Measurements from ENCODE around the gene IRF2.

Gene IRF2

GRCh38 chr4:184473499-184474262 is 669 bp downstream of the IRF2 start:
- no peak for FAIRE-seq

GRCh38 chr4:184472614-184473498 is 1.5 kb downstream of the IRF2 start:
- FAIRE-seq: no peak

GRCh38 chr4:184471881-184472613 is 2.3 kb downstream of the IRF2 start:
- no peak for FAIRE-seq

GRCh38 chr4:184470785-184471110 is 3.6 kb downstream of the IRF2 start:
- FAIRE-seq: no peak

- FAIRE-seq: no peak
These were observed 7.7 kb downstream of the IRF2 start for GRCh38 chr4:184466634-184467033.

GRCh38 chr4:184464759-184465454 is 9.4 kb downstream of the IRF2 start:
- no peak for FAIRE-seq

- FAIRE-seq: no peak
These were observed 10.5 kb downstream of the IRF2 start for GRCh38 chr4:184463856-184464255.

- no peak for FAIRE-seq
These were observed 11.2 kb downstream of the IRF2 start for GRCh38 chr4:184463158-184463557.

- no peak for FAIRE-seq
These were observed 11.6 kb downstream of the IRF2 start for GRCh38 chr4:184462724-184463123.

- no peak for FAIRE-seq
These were observed 12.5 kb downstream of the IRF2 start for GRCh38 chr4:184461711-184462441.

GRCh38 chr4:184460499-184461285 is 13.7 kb downstream of the IRF2 start:
- FAIRE-seq: no peak

- FAIRE-seq: no peak
These were observed 14.9 kb downstream of the IRF2 start for GRCh38 chr4:184459413-184459812.

GRCh38 chr4:184457535-184458249 is 16.7 kb downstream of the IRF2 start:
- no peak for FAIRE-seq

GRCh38 chr4:184456337-184456736 is 18.0 kb downstream of the IRF2 start:
- no peak for FAIRE-seq

- no peak for FAIRE-seq
These were observed 19.1 kb downstream of the IRF2 start for GRCh38 chr4:184455299-184455698.

GRCh38 chr4:184453365-184454160 is 20.8 kb downstream of the IRF2 start:
- no peak for FAIRE-seq

GRCh38 chr4:184452740-184453139 is 21.6 kb downstream of the IRF2 start:
- no peak for FAIRE-seq

GRCh38 chr4:184451726-184452125 is 22.6 kb downstream of the IRF2 start:
- FAIRE-seq: no peak

GRCh38 chr4:184450743-184451535 is 23.4 kb downstream of the IRF2 start:
- FAIRE-seq: no peak
